Loucy (cell line): ENCODE data around the gene MPV17.

ENCODE experiments used
- CTCF ChIP-seq: fragments of 200-600 bp; sonication (generic); conservative IDR thresholded peaks from 2 replicates; pipeline ENCODE4 v1.5.1; 2014; ENCODE audit warnings: mild to moderate bottlenecking, antibody characterized with exemption, low read length
- EZH2phosphoT487 ChIP-seq: fragments of 200-600 bp; IDR thresholded peaks from 2 replicates; pipeline ENCODE4 v1.6.1; 2018; ENCODE audit warnings: antibody characterized with exemption, mild to moderate bottlenecking, moderate library complexity, borderline replicate concordance

DNA sequence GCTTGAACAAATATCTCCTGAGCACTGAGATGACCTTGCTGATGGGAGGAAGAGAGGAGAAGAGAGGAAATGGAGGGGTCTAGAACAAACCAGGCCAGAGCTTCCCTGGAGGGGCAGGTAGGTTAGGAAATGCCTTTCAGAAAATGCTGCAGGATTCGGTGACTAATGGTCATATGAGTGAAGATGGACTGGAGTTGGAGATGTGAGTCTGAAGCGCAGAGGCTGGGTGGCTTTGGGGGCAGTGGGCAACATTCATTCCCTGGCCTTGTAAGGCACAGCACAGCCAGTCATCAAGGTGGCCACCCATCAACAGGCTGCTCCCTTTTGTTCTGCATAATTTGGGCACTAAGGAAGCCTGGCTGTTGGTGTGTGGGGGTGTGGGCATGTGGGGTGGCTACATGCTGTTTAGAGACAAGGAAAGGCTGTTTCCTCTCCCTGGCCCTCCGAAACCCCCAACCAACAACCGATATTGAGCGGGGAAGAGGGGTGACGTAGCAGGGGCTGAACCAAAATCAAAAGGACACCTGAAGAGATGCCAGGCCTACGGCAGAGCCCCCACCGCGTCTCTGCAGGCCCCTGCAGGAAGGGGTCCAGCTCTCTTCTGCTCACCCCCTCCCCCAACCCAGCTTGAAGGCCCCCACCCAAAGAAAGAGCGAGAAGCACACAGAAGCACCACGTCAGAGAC, 61.5 kb downstream of the MPV17 start:
- TF ChIP-seq CTCF (no peak), EZH2phosphoT487 (no peak)
